CD4-positive, alpha-beta T cell treated with Interleukin-15 for 4 hours (primary cell): ENCODE results near the gene GALNT7.

Experiments
- DNase-seq: peaks from one replicate; pipeline ENCODE4 v3.0.0-alpha.2; 2020; ENCODE audit warnings: low spot score

Gene GALNT7

GRCh38 chr4:173311368-173311767, 142.8 kb downstream of the GALNT7 start:
- no peak for DNase-seq

- no peak for DNase-seq
Measured at GRCh38 chr4:173314715-173315114, 146.1 kb downstream of the GALNT7 start.

GRCh38 chr4:173316060-173316459, 147.4 kb downstream of the GALNT7 start:
- DNase-seq = no peak

- no peak for DNase-seq
Measured at GRCh38 chr4:173317004-173317403, 148.4 kb downstream of the GALNT7 start.

- DNase-seq = no peak
Measured at GRCh38 chr4:173318240-173318639, 149.6 kb downstream of the GALNT7 start.

GRCh38 chr4:173318648-173319211, 150.1 kb downstream of the GALNT7 start:
- DNase-seq = peak; percentile 33

GRCh38 chr4:173319696-173320095, 151.1 kb downstream of the GALNT7 start:
- no peak for DNase-seq

- no peak for DNase-seq
Measured at GRCh38 chr4:173325007-173325736, 156.6 kb downstream of the GALNT7 start.

- no peak for DNase-seq
Measured at GRCh38 chr4:173328236-173328901, 159.8 kb downstream of the GALNT7 start.

- no peak for DNase-seq
Measured at GRCh38 chr4:173330590-173330989, 162.0 kb downstream of the GALNT7 start.

- DNase-seq = peak; percentile 12
Measured at GRCh38 chr4:173332021-173332487, 163.4 kb downstream of the GALNT7 start.

GRCh38 chr4:173332963-173333657, 164.5 kb downstream of the GALNT7 start:
- peak; percentile 41 for DNase-seq

GRCh38 chr4:173333658-173334084, 165.1 kb downstream of the GALNT7 start:
- DNase-seq = peak; percentile 28

GRCh38 chr4:173334085-173334890, 165.7 kb downstream of the GALNT7 start, which contains the start of gene HMGB2:
HMGB2 (minus strand) TSS chr4:173334358; CDS start chr4:173333649, 709 bp downstream.
- DNase-seq = peak; percentile 100

- peak; percentile 26 for DNase-seq
Measured at GRCh38 chr4:173334891-173335752, 166.5 kb downstream of the GALNT7 start.

GRCh38 chr4:173337463-173337862, 168.9 kb downstream of the GALNT7 start:
- no peak for DNase-seq

- no peak for DNase-seq
Measured at GRCh38 chr4:173343832-173344397, 175.3 kb downstream of the GALNT7 start.

- DNase-seq = no peak
Measured at GRCh38 chr4:173345648-173346047, 177.0 kb downstream of the GALNT7 start.

GRCh38 chr4:173346074-173346473, 177.5 kb downstream of the GALNT7 start:
- DNase-seq = no peak

GRCh38 chr4:173347467-173347866, 178.9 kb downstream of the GALNT7 start:
- no peak for DNase-seq
